NCI-H526 (cell line): ENCODE measurements around the gene BNIP2.
A peak's percentile ranks its signal among the peaks of the same experiment; 100 is the strongest.
"Not testable (repeated sequence)": the region's sequence is repeated elsewhere in the genome, so short reads cannot be mapped to it uniquely, and the experiment has no call there.

Experiments used
- DNase-seq, 2 experiments: peaks; one replicate each; lab custom pipeline; 2025; lab: John Stamatoyannopoulos, UW

The BNIP2 gene

GRCh38 chr15:59688782-59689625, at the start of gene BNIP2:
BNIP2 (minus strand) TSS chr15:59689320; CDS start chr15:59682457, 6,863 bp downstream.
- peak; percentile 95 to 99 for DNase-seq

- no peak for DNase-seq
Measured at GRCh38 chr15:59738676-59739075, 49.6 kb upstream of the BNIP2 start.

- DNase-seq, result no peak
Measured at GRCh38 chr15:59736181-59736580, 47.1 kb upstream of the BNIP2 start.

- DNase-seq, result no peak
Measured at GRCh38 chr15:59725151-59725486, 36.0 kb upstream of the BNIP2 start.

- no peak for DNase-seq
Measured at GRCh38 chr15:59723687-59724346, 34.7 kb upstream of the BNIP2 start.

GRCh38 chr15:59722476-59722875, 33.4 kb upstream of the BNIP2 start:
- no peak for DNase-seq

- DNase-seq, result no peak
Measured at GRCh38 chr15:59722037-59722436, 32.9 kb upstream of the BNIP2 start.

- DNase-seq, result no peak
Measured at GRCh38 chr15:59721411-59721810, 32.3 kb upstream of the BNIP2 start.

- no peak for DNase-seq
Measured at GRCh38 chr15:59713177-59713576, 24.1 kb upstream of the BNIP2 start.

GRCh38 chr15:59711451-59712243, 22.5 kb upstream of the BNIP2 start:
- DNase-seq, result peak in 1 of 2 experiments; percentile 2

GRCh38 chr15:59707619-59708018, 18.5 kb upstream of the BNIP2 start:
- DNase-seq, result no peak

- no peak for DNase-seq
Measured at GRCh38 chr15:59703979-59704796, 15.1 kb upstream of the BNIP2 start.

GRCh38 chr15:59702351-59702750, 13.2 kb upstream of the BNIP2 start:
- no peak for DNase-seq

- DNase-seq, result no peak
Measured at GRCh38 chr15:59701880-59702279, 12.8 kb upstream of the BNIP2 start.

GRCh38 chr15:59699810-59700431, 10.8 kb upstream of the BNIP2 start:
- DNase-seq, result no peak

- DNase-seq, result not testable (repeated sequence)
Measured at GRCh38 chr15:59698065-59698464, 8.9 kb upstream of the BNIP2 start.

GRCh38 chr15:59696332-59696731, 7.2 kb upstream of the BNIP2 start:
- no peak for DNase-seq

GRCh38 chr15:59694779-59695178, 5.7 kb upstream of the BNIP2 start:
- no peak for DNase-seq

GRCh38 chr15:59691194-59691805, 2.2 kb upstream of the BNIP2 start:
- peak; percentile 4 to 65 for DNase-seq

- peak; percentile 71 to 83 for DNase-seq
Measured at GRCh38 chr15:59689626-59690236, 611 bp upstream of the BNIP2 start.
